ENCODE measurements around the gene OCA2.

Gene OCA2

GRCh38 chr15:27899583-27900285, 199.4 kb downstream of the OCA2 start:
- H3K4me3 ChIP-seq (ENCODE audit: low read depth, low read length): no peak overlapping the region
- TF ChIP-seq, protein P1, sequence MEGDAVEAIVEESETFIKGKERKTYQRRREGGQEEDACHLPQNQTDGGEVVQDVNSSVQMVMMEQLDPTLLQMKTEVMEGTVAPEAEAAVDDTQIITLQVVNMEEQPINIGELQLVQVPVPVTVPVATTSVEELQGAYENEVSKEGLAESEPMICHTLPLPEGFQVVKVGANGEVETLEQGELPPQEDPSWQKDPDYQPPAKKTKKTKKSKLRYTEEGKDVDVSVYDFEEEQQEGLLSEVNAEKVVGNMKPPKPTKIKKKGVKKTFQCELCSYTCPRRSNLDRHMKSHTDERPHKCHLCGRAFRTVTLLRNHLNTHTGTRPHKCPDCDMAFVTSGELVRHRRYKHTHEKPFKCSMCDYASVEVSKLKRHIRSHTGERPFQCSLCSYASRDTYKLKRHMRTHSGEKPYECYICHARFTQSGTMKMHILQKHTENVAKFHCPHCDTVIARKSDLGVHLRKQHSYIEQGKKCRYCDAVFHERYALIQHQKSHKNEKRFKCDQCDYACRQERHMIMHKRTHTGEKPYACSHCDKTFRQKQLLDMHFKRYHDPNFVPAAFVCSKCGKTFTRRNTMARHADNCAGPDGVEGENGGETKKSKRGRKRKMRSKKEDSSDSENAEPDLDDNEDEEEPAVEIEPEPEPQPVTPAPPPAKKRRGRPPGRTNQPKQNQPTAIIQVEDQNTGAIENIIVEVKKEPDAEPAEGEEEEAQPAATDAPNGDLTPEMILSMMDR (IDR thresholded peaks at IDR 0.05; ENCODE audit: borderline replicate concordance, insufficient read depth, low read depth, low read length): no peak

DNA sequence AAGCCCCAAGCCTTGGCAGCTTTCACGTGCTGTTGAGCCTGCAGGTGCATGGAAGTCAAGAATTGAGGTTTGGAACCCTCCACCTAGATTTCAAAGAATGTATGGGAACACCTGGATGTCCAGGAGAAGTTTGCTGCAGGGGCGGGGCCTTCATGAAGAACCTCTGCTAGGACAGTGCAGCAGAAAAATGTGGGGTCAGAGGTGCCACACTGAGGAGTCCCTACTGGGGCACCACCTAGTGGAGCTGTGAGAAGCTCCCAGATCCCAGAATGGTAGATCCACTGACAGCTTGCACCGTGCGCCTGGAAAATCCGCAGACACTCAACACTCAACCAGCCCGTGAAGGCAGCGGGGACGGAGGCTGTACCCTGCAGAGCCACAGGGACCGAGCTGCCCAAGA, 201.6 kb downstream of the OCA2 start:
- no peak overlapping the region for H3K4me3 ChIP-seq (ENCODE audit: low read depth, low read length)
- TF ChIP-seq, protein P1 (IDR thresholded peaks at IDR 0.05; ENCODE audit: borderline replicate concordance, insufficient read depth, low read depth, low read length): no peak

GRCh38 chr15:27894645-27895044, 204.5 kb downstream of the OCA2 start:
- no peak overlapping the region for H3K4me3 ChIP-seq (ENCODE audit: low read depth, low read length)
- TF ChIP-seq, protein P1 (IDR thresholded peaks at IDR 0.05; ENCODE audit: borderline replicate concordance, insufficient read depth, low read depth, low read length): no peak

- H3K4me3 ChIP-seq (ENCODE audit: low read depth, low read length): no peak overlapping the region
- TF ChIP-seq, protein P1 (IDR thresholded peaks at IDR 0.05; ENCODE audit: borderline replicate concordance, insufficient read depth, low read depth, low read length): no peak
Observed at GRCh38 chr15:27889258-27889657, 209.9 kb downstream of the OCA2 start.

DNA sequence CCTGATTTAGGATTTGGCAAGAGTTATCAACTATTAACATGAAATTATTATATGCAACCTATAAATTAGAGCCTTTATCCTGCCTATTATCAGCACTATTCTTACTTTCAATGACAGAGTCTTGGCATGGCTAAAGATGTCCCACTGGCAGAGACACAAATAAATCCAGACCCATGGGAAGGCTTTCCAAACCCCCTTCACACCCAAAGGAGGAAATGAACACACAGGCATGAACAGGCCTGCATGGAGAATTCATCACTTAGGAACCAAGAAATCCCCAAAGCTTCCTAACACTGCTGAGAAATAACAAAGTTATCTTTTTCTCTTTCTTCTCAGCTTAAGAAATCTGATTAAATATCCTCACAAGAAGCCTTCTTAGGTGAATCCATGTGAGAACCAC, 213.9 kb downstream of the OCA2 start:
- TF ChIP-seq, protein P1 (IDR thresholded peaks at IDR 0.05; ENCODE audit: borderline replicate concordance, insufficient read depth, low read depth, low read length): no peak
- no peak overlapping the region for H3K4me3 ChIP-seq (ENCODE audit: low read depth, low read length)

- TF ChIP-seq, protein P1 (IDR thresholded peaks at IDR 0.05; ENCODE audit: borderline replicate concordance, insufficient read depth, low read depth, low read length): no peak
- H3K4me3 ChIP-seq (ENCODE audit: low read depth, low read length): no peak overlapping the region
Observed at GRCh38 chr15:27884726-27885125, 214.4 kb downstream of the OCA2 start.

DNA sequence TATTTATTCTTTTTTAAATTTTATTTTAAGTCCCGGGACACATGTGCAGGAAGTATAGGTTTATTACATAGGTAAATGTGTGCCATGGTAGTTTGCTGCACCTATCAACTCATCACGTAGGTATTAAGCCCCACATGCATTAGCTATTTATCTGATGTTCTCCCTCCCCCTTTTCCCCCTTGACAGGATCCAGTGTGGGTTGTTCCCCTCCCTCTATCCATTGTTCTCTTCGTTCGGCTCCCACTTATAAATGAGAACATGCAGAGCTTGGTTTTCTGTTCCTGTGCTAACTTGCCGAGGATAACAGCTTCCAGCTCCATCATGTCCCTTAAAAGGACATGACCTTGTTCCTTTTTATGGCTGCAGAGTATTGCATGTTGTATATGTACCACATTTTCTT, 220.3 kb downstream of the OCA2 start:
- TF ChIP-seq, protein P1 (IDR thresholded peaks at IDR 0.05; ENCODE audit: borderline replicate concordance, insufficient read depth, low read depth, low read length): no peak
- H3K4me3 ChIP-seq (ENCODE audit: low read depth, low read length): no peak overlapping the region
